DOHH2 (cell line): Measurements from ENCODE around the gene KMT2A.

Experiments used
- CTCF ChIP-seq: fragments of 200-600 bp; sonication (generic); IDR thresholded peaks from one replicate; pipeline ENCODE4 v1.5.1; 2014; ENCODE audit warnings: antibody characterized with exemption, mild to moderate bottlenecking, low read depth, low read length; ENCODE audit not compliant: poor library complexity, severe bottlenecking
- EZH2phosphoT487 ChIP-seq: fragments of 200-600 bp; sonication (generic); IDR thresholded peaks from 2 replicates; pipeline ENCODE4 v1.6.1; 2017; ENCODE audit warnings: borderline replicate concordance, mild to moderate bottlenecking, antibody characterized with exemption, low read length, moderate library complexity, mixed read lengths

DNA sequence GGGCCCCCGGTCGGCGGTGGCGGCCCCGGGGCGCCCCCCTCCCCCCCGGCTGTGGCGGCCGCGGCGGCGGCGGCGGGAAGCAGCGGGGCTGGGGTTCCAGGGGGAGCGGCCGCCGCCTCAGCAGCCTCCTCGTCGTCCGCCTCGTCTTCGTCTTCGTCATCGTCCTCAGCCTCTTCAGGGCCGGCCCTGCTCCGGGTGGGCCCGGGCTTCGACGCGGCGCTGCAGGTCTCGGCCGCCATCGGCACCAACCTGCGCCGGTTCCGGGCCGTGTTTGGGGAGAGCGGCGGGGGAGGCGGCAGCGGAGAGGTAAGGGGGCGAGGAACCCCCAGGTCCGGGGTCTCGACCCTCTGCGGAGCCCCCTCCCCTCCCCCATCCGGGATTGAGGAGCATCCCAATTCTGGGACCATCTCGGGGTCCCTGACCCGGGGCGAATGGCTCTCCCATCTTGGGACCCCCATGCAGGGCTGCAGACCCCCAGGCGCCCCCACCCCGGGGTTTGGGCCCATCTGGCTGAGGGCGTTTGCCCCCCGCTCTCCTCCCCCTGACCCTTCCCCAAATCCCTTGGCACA, 431 bp downstream of the KMT2A start:
- TF ChIP-seq CTCF (no peak), EZH2phosphoT487 (no peak)
